ENCODE data around the gene RAP1B. TPM values are rescaled to one million over a fixed set of nuclear protein-coding genes. Genes with fewer than 3 reads are reported as not detected.
"Not testable (repeated sequence)": the region's sequence is repeated elsewhere in the genome, so short reads cannot be mapped to it uniquely, and the experiment has no call there.

The RAP1B gene
- total RNA-seq, 8 experiments from 2014 or later = 58.6 to 203 (median 99.0) TPM

DNA sequence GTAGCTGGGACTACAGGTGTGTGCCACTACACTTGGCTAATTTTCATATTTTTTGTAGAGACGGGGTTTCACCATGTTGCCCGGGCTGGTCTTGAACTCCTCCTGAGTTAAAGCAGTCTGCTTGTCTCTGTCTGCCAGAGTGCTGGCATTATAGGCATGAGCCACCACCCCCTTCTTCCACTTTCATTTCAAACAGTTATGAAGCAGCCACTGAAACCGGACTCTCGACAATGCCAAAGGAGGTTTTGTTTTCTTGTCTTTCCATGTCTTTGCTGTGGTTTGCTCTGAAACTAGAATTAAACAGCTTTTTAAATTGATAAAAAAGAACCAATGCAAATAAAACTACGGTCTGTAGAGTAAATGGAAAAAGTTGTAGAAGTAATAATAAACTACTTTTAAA, 30.4 kb downstream of the RAP1B start:
- in situ Hi-C loops (cut with MboI; ENCODE audit: low pct_unique_long_range_greater_than_20kb in 2 of 9, low sequenced_read_pairs in 9 of 9, unreplicated experiment in 9 of 9) = no loop called here
- no peak for ATAC-seq (replicated peaks in 6 of 8)
- 38 to 100% (median 95%) methylated on average over 1 to 5 of the region's 5 CpGs for WGBS, 10 experiments
- Histone ChIP-seq H3K4me3 (no peak overlapping the region), H3K4me1 (replicated peaks in 1 of 2) (peaks cover 0 to 2% of the 10 kb centered on the region in 2 donors), H3K27ac (no peak overlapping the region)

DNA sequence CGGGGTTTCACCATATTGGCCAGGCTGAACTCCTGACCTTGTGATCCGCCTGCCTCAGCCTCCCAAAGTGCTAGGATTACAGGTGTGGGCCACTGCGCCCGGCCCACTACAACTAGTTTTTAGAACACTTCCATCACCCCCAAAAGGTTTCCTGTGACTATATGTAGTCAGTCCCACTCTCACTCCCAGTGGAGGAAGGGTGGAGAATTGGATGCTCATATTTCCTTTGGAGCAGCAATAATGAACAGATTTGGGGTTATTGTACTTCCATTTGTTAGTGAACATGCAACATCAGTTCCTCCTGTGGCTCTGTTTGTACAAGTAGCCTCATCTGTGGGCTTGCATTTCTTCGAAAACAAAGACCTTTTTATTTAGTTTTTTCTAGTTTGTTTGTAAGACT, 35.8 kb downstream of the RAP1B start:
- no peak for ATAC-seq (replicated peaks in 6 of 8)
- Histone ChIP-seq H3K4me1 (replicated peaks in 1 of 2) (no peaks in the 10 kb centered on the region), H3K27ac (no peak overlapping the region), H3K4me3 (no peak overlapping the region)
- in situ Hi-C loops (cut with MboI; ENCODE audit: low pct_unique_long_range_greater_than_20kb in 2 of 9, low sequenced_read_pairs in 9 of 9, unreplicated experiment in 9 of 9) = no loop called here
- WGBS, 10 experiments = 67 to 100% (median 90%) methylated on average over 1 to 5 of the region's 5 CpGs; no CpG with 5 or more reads in 2 of the 10 experiments

DNA sequence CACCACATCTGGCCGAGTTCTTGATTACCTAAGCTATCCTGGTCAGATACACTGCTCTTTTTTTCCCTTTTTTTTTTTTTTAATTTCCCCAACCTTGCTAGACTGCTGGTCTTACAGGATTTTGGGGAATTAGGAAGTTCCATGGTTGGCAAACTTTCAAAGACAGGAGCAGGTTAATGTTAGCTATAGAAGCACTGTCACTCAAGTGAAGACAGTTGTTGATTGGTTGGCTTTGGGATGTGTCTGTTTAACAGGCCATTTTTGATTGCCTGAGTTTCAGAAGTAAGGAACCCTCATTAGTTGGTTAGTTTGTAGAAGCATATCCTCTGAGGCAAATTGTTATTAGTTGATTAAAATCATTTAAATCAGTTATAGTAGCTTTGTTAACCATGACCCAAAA, 36.8 kb downstream of the RAP1B start:
- in situ Hi-C loops (cut with MboI; ENCODE audit: low pct_unique_long_range_greater_than_20kb in 2 of 9, low sequenced_read_pairs in 9 of 9, unreplicated experiment in 9 of 9) = no loop called here
- H3K27ac ChIP-seq = no peak overlapping the region
- H3K4me3 ChIP-seq = no peak overlapping the region
- no peaks in the 10 kb centered on the region for H3K4me1 ChIP-seq (replicated peaks in 1 of 2)
- 40% methylated on average over 1 of the region's 1 CpG; no CpG with 5 or more reads in 9 of the 10 experiments for WGBS, 10 experiments
- no peak for ATAC-seq (replicated peaks in 6 of 8)

- in situ Hi-C loops (cut with MboI; ENCODE audit: low pct_unique_long_range_greater_than_20kb in 2 of 9, low sequenced_read_pairs in 9 of 9, unreplicated experiment in 9 of 9) = no loop called here
- H3K27ac ChIP-seq = no peak overlapping the region
- H3K4me3 ChIP-seq = no peak overlapping the region
- H3K4me1 ChIP-seq (replicated peaks in 1 of 2) = no peaks in the 10 kb centered on the region
- no peak for ATAC-seq (replicated peaks in 6 of 8)
- WGBS, 10 experiments = 63 to 100% (median 96%) methylated on average over 1 to 3 of the region's 3 CpGs
These were observed 37.5 kb downstream of the RAP1B start for GRCh38 chr12:68648179-68648578.

- ATAC-seq (replicated peaks in 6 of 8) = no peak
- Histone ChIP-seq H3K4me3 (no peak overlapping the region), H3K27ac (no peak overlapping the region), H3K4me1 (replicated peaks in 1 of 2) (peaks cover 0 to 4% of the 10 kb centered on the region in 2 donors)
- WGBS, 10 experiments = 50 to 100% (median 90%) methylated on average over 2 to 3 of the region's 3 CpGs
- in situ Hi-C loops (cut with MboI; ENCODE audit: low pct_unique_long_range_greater_than_20kb in 2 of 9, low sequenced_read_pairs in 9 of 9, unreplicated experiment in 9 of 9) = no loop called here
These were observed 54.4 kb downstream of the RAP1B start for GRCh38 chr12:68665016-68665569.

GRCh38 chr12:68667291-68667690, 56.6 kb downstream of the RAP1B start:
- in situ Hi-C loops (cut with MboI; ENCODE audit: low pct_unique_long_range_greater_than_20kb in 2 of 9, low sequenced_read_pairs in 9 of 9, unreplicated experiment in 9 of 9) = no loop called here
- Histone ChIP-seq H3K27ac (no peak overlapping the region), H3K4me1 (replicated peaks in 1 of 2) (peaks cover 0 to 4% of the 10 kb centered on the region in 2 donors), H3K4me3 (no peak overlapping the region)
- WGBS, 10 experiments = 86 to 100% (median 100%) methylated on average over 1 of the region's 1 CpG; no CpG with 5 or more reads in 3 of the 10 experiments
- ATAC-seq (replicated peaks in 6 of 8) = no peak

DNA sequence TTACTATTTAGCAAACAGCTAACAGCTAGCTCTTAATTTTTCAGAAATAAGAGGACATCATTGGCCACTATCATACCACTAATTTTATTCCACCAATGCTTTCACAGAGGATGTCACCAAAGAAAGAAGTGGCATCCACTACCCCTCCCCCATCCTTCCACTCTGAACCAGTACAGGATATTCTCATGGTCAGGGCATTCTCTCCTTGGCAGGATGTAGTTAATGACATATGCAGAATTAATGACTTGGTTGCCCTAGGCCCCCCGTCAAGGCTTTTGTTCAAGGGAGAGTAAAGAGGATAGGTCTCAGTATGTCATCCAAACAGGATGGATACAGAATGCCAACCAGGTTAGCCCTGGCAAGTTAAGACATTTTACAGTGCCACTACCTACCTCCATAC, 57.2 kb downstream of the RAP1B start:
- 25 to 29% methylated on average over 1 of the region's 1 CpG; no CpG with 5 or more reads in 8 of the 10 experiments for WGBS, 10 experiments
- in situ Hi-C loops (cut with MboI; ENCODE audit: low pct_unique_long_range_greater_than_20kb in 2 of 9, low sequenced_read_pairs in 9 of 9, unreplicated experiment in 9 of 9) = no loop called here
- H3K27ac ChIP-seq = no peak overlapping the region
- ATAC-seq (replicated peaks in 6 of 8) = peak in 2 of 8 experiments; percentile 16 to 54
- no peak overlapping the region for H3K4me3 ChIP-seq
- peaks cover 0 to 4% of the 10 kb centered on the region in 2 donors for H3K4me1 ChIP-seq (replicated peaks in 1 of 2)

GRCh38 chr12:68671179-68671578, 60.5 kb downstream of the RAP1B start:
- Histone ChIP-seq H3K4me1 (replicated peaks in 1 of 2) (peaks cover 0 to 4% of the 10 kb centered on the region in 2 donors), H3K4me3 (no peak overlapping the region), H3K27ac (no peak overlapping the region)
- 0 to 96% (median 73%) methylated on average over 2 to 4 of the region's 4 CpGs; no CpG with 5 or more reads in 1 of the 10 experiments for WGBS, 10 experiments
- peak in 4 of 8 experiments; percentile 32 to 84 (median 54) for ATAC-seq (replicated peaks in 6 of 8)
- in situ Hi-C loops (cut with MboI; ENCODE audit: low pct_unique_long_range_greater_than_20kb in 2 of 9, low sequenced_read_pairs in 9 of 9, unreplicated experiment in 9 of 9) = no loop called here

- Histone ChIP-seq H3K27ac (no peak overlapping the region), H3K4me1 (replicated peaks in 1 of 2) (no peaks in the 10 kb centered on the region), H3K4me3 (no peak overlapping the region)
- in situ Hi-C loops (cut with MboI; ENCODE audit: low pct_unique_long_range_greater_than_20kb in 2 of 9, low sequenced_read_pairs in 9 of 9, unreplicated experiment in 9 of 9) = no loop called here
- WGBS, 10 experiments = 42 to 100% (median 88%) methylated on average over 2 to 4 of the region's 4 CpGs
- no peak for ATAC-seq (replicated peaks in 6 of 8)
These were observed 63.1 kb downstream of the RAP1B start for GRCh38 chr12:68673788-68674187.

GRCh38 chr12:68674376-68674775, 63.7 kb downstream of the RAP1B start:
- Histone ChIP-seq H3K4me3 (no peak overlapping the region), H3K27ac (no peak overlapping the region), H3K4me1 (replicated peaks in 1 of 2) (no peaks in the 10 kb centered on the region)
- in situ Hi-C loops (cut with MboI; ENCODE audit: low pct_unique_long_range_greater_than_20kb in 2 of 9, low sequenced_read_pairs in 9 of 9, unreplicated experiment in 9 of 9) = no loop called here
- ATAC-seq (replicated peaks in 6 of 8) = no peak

GRCh38 chr12:68675101-68675842, 64.6 kb downstream of the RAP1B start:
- Histone ChIP-seq H3K27ac (no peak overlapping the region), H3K4me3 (no peak overlapping the region), H3K4me1 (replicated peaks in 1 of 2) (no peaks in the 10 kb centered on the region)
- ATAC-seq (replicated peaks in 6 of 8) = no peak
- in situ Hi-C loops (cut with MboI; ENCODE audit: low pct_unique_long_range_greater_than_20kb in 2 of 9, low sequenced_read_pairs in 9 of 9, unreplicated experiment in 9 of 9) = loop anchor here in 3 of 9 experiments (25.0 kb wide), 3 partner anchors 88 to 338 kb away; partner anchors contain the start of gene MDM1 (in 1 of the 3)
- 30 to 75% (median 60%) methylated on average over 1 to 5 of the region's 5 CpGs; no CpG with 5 or more reads in 1 of the 10 experiments for WGBS, 10 experiments

DNA sequence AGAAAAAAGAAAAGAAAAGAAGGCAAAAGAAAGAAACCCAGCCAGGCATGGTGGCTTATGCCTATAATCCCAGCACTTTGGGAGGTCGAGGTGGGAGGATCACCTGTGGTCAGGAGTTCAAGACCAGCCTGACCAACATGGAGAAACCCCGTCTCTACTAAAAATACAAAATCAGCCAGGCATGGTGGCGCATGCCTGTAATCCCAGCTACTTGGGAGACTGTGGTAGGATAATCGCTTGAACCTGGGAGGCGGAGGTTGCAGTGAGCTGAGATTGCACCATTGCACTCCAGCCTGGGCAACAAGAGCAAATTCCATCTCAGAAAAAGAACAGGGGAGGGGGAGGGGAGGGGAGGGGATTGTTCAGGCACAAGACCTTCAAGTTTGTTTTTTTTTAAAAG, 66.2 kb downstream of the RAP1B start:
- in situ Hi-C loops (cut with MboI; ENCODE audit: low pct_unique_long_range_greater_than_20kb in 2 of 9, low sequenced_read_pairs in 9 of 9, unreplicated experiment in 9 of 9) = loop anchor here in 3 of 9 experiments (25.0 kb wide), 3 partner anchors 90 to 340 kb away; partner anchors contain the start of gene MDM1 (in 1 of the 3)
- 75 to 100% (median 100%) methylated on average over 1 to 4 of the region's 5 CpGs; no CpG with 5 or more reads in 3 of the 10 experiments for WGBS, 10 experiments
- H3K4me1 ChIP-seq (replicated peaks in 1 of 2); H3K27ac ChIP-seq; ATAC-seq (replicated peaks in 6 of 8); H3K4me3 ChIP-seq: not testable (repeated sequence)

- H3K27ac ChIP-seq = peak overlapping the region; percentile 54 to 58
- ATAC-seq (replicated peaks in 6 of 8) = no peak
- H3K4me1 ChIP-seq (replicated peaks in 1 of 2) = peaks cover 4 to 9% of the 10 kb centered on the region in 2 donors
- in situ Hi-C loops (cut with MboI; ENCODE audit: low pct_unique_long_range_greater_than_20kb in 2 of 9, low sequenced_read_pairs in 9 of 9, unreplicated experiment in 9 of 9) = loop anchor here in 3 of 9 experiments (25.0 kb wide), 3 partner anchors 99 to 349 kb away; partner anchors contain the start of gene MDM1 (in 1 of the 3)
- 25 to 83% (median 57%) methylated on average over 1 to 3 of the region's 3 CpGs for WGBS, 10 experiments
- H3K4me3 ChIP-seq = peak overlapping the region; percentile 69 to 100 (median 93)
These were observed 75.5 kb downstream of the RAP1B start for GRCh38 chr12:68686262-68686594.
